SK-N-SH (cell line): ENCODE measurements around the gene GRAPL.
"Not testable (repeated sequence)": the region's sequence is repeated elsewhere in the genome, so short reads cannot be mapped to it uniquely, and the experiment has no call there.

ENCODE experiments used
- CHD2 ChIP-seq: fragments of 150-350 bp; IDR thresholded peaks from 2 replicates; pipeline ENCODE4 v1.6.1; 2018; ENCODE audit warnings: low read length; ENCODE audit not compliant: partially characterized antibody
- CTCF ChIP-seq: fragments of 200-600 bp; sonication (generic); IDR thresholded peaks from 2 replicates; pipeline ENCODE4 v1.6.1; 2017; ENCODE audit warnings: antibody characterized with exemption, mild to moderate bottlenecking, moderate library complexity
- GABPA ChIP-seq: IDR thresholded peaks from 2 replicates; pipeline ENCODE4 v1.4.0; 2012; ENCODE audit warnings: low read depth, mild to moderate bottlenecking
- MXI1 ChIP-seq: IDR thresholded peaks from 2 replicates; pipeline ENCODE4 v1.6.1; 2012; ENCODE audit warnings: mild to moderate bottlenecking, low read depth, low read length, improper control_type of control experiment
- POLR2AphosphoS5 ChIP-seq: IDR thresholded peaks from 2 replicates; pipeline ENCODE4 v1.6.1; 2012; ENCODE audit warnings: low read depth, low read length
- RAD21 ChIP-seq: IDR thresholded peaks from 2 replicates; pipeline ENCODE4 v1.6.1; 2012; ENCODE audit warnings: mild to moderate bottlenecking, low read length
- RCOR1 ChIP-seq: fragments of 150-350 bp; IDR thresholded peaks from 2 replicates; pipeline ENCODE4 v1.6.1; 2017; ENCODE audit warnings: antibody characterized with exemption, low read length
- REST ChIP-seq: IDR thresholded peaks from 2 replicates; pipeline ENCODE4 v1.6.1; 2012; ENCODE audit warnings: mild to moderate bottlenecking, low read depth, low read length, moderate library complexity
- RFX5 ChIP-seq: IDR thresholded peaks from 2 replicates; pipeline ENCODE4 v1.6.1; 2012; ENCODE audit warnings: mild to moderate bottlenecking, improper control_type of control experiment, low read length
- RXRA ChIP-seq: IDR thresholded peaks from 2 replicates; pipeline ENCODE4 v1.4.0; 2012; ENCODE audit warnings: low read depth, mild to moderate bottlenecking, borderline replicate concordance
- SIN3A ChIP-seq: IDR thresholded peaks from 2 replicates; pipeline ENCODE4 v1.6.1; 2012; ENCODE audit warnings: low read depth, mild to moderate bottlenecking, low read length, moderate library complexity, borderline replicate concordance
- SMC3 ChIP-seq: IDR thresholded peaks from 2 replicates; pipeline ENCODE4 v1.6.1; 2012; ENCODE audit warnings: low read depth, low read length, improper control_type of control experiment
- TAF1 ChIP-seq: IDR thresholded peaks from 2 replicates; pipeline ENCODE4 v1.6.1; 2012; ENCODE audit warnings: low read depth, mild to moderate bottlenecking, low read length, moderate library complexity, borderline replicate concordance
- TCF12 ChIP-seq: IDR thresholded peaks from 2 replicates; pipeline ENCODE4 v1.4.0; 2012

GRCh38 chr17:19188870-19189708, 61.7 kb downstream of the GRAPL start:
- TF ChIP-seq CHD2, CTCF, GABPA, TAF1, SMC3, RXRA, REST, POLR2AphosphoS5, TCF12, MXI1, RCOR1, RAD21, RFX5, SIN3A: not testable (repeated sequence)
